ENCODE results near the gene PRKAR2B. TPM values are rescaled to one million over a fixed set of nuclear protein-coding genes. Genes with fewer than 3 reads are reported as not detected.

PRKAR2B gene
- total and polyA plus RNA-seq, 2 donors (not counting 1 experiment from before 2014, with no cell fraction given): 6.5 to 14.7 TPM

- no peaks in the 10 kb centered on the region for H3K9me3 ChIP-seq (ENCODE audit: control insufficient read depth, insufficient read depth, low read depth, low read length)
- no peak for DNase-seq (ENCODE audit: low read depth in 2 of 2)
- H3K36me3 ChIP-seq (ENCODE audit: control insufficient read depth, insufficient read depth, low read length): no peaks in the 10 kb centered on the region
- H3K4me3 ChIP-seq (replicated peaks in 1 of 4; ENCODE audit: control extremely low read depth in 1 of 4, insufficient read depth in 1 of 4, low read depth in 3 of 4, low read length in 4 of 4): no peak overlapping the region
- H4K20me1 ChIP-seq (ENCODE audit: control insufficient read depth, extremely low read depth, insufficient read depth, low read length): no peaks in the 10 kb centered on the region
- no peaks in the 10 kb centered on the region for H3K27me3 ChIP-seq (ENCODE audit: control insufficient read depth, insufficient read depth, low read length)
- H3K9ac ChIP-seq (ENCODE audit: insufficient read depth, low read length): no peak overlapping the region
- no peak overlapping the region for H3K4me2 ChIP-seq (ENCODE audit: extremely low read depth, insufficient read depth, low read length)
- H3K79me2 ChIP-seq (ENCODE audit: control insufficient read depth, insufficient read depth, low read length): no peaks in the 10 kb centered on the region
- H3K27ac ChIP-seq (ENCODE audit: insufficient read depth, low read length): no peak overlapping the region
- no peak overlapping the region for H2AFZ ChIP-seq (ENCODE audit: low read length)
- no peaks in the 10 kb centered on the region for H3K4me1 ChIP-seq (ENCODE audit: control insufficient read depth, extremely low read depth, insufficient read depth, low read length)
- TF ChIP-seq EZH2 (IDR thresholded peaks at IDR 0.05; ENCODE audit: low read length, missing control alignments) (no peak), CTCF (conservative IDR thresholded peaks at IDR 0.05 in 1 of 2, IDR thresholded peaks at IDR 0.05 in 1 of 2; ENCODE audit: low read depth in 1 of 2, low read length in 2 of 2) (no peak)
Measured at GRCh38 chr7:107207459-107207858, 163.0 kb downstream of the PRKAR2B start.

DNA sequence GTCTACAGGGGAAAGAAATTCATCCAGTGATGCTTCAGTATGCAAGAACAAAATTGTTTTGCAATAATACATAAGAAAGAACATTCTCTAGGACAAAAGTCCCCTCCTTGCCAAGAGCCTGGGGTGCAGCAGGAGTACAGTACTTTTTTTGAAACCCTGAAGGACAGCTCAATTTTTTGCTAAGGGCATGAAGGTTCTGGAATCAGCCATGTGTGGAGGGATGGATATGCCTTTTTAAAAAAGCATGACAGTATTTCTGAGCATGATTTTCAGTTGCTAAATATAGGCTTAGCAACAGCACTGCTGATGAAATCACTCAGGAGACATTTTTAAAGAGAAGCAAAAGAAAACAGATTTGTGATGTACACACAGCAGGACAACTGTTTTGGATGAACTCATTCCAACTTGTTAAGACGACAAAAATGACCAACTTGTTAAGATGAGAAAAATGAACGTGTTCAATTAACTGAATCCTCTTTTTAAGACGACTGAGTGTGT lies 163.6 kb downstream of the PRKAR2B start:
- TF ChIP-seq EZH2 (IDR thresholded peaks at IDR 0.05; ENCODE audit: low read length, missing control alignments) (no peak), CTCF (conservative IDR thresholded peaks at IDR 0.05 in 1 of 2, IDR thresholded peaks at IDR 0.05 in 1 of 2; ENCODE audit: low read depth in 1 of 2, low read length in 2 of 2) (no peak)
- H3K36me3 ChIP-seq (ENCODE audit: control insufficient read depth, insufficient read depth, low read length): no peaks in the 10 kb centered on the region
- peak in 1 of 2 donors; percentile 23 for DNase-seq (ENCODE audit: low read depth in 2 of 2)
- no peak overlapping the region for H3K27ac ChIP-seq (ENCODE audit: insufficient read depth, low read length)
- H3K79me2 ChIP-seq (ENCODE audit: control insufficient read depth, insufficient read depth, low read length): no peaks in the 10 kb centered on the region
- no peak overlapping the region for H2AFZ ChIP-seq (ENCODE audit: low read length)
- no peaks in the 10 kb centered on the region for H3K9me3 ChIP-seq (ENCODE audit: control insufficient read depth, insufficient read depth, low read depth, low read length)
- no peaks in the 10 kb centered on the region for H3K27me3 ChIP-seq (ENCODE audit: control insufficient read depth, insufficient read depth, low read length)
- H3K4me2 ChIP-seq (ENCODE audit: extremely low read depth, insufficient read depth, low read length): no peak overlapping the region
- H4K20me1 ChIP-seq (ENCODE audit: control insufficient read depth, extremely low read depth, insufficient read depth, low read length): no peaks in the 10 kb centered on the region
- H3K4me1 ChIP-seq (ENCODE audit: control insufficient read depth, extremely low read depth, insufficient read depth, low read length): no peaks in the 10 kb centered on the region
- H3K9ac ChIP-seq (ENCODE audit: insufficient read depth, low read length): no peak overlapping the region
- no peak overlapping the region for H3K4me3 ChIP-seq (replicated peaks in 1 of 4; ENCODE audit: control extremely low read depth in 1 of 4, insufficient read depth in 1 of 4, low read depth in 3 of 4, low read length in 4 of 4)

DNA sequence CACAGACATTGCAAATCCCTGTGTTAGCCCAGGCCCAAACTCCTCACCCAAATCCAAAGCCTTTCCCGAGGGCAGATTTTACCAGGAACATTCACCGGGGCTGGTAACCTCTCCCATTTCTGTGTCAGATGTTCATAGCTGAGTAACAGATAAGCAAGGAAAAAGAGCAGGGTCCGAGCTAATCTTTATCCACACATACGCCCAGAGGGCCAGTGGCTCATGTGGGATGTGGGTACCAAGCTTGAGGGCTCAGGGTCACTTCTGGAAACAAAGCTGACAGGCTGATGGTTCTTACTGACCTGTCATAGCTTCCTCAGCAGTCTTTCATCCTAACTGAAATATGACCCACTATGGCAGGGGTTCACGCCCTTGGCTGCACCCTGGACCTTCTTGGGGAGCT lies 164.1 kb downstream of the PRKAR2B start:
- no peak overlapping the region for H3K9ac ChIP-seq (ENCODE audit: insufficient read depth, low read length)
- H3K27ac ChIP-seq (ENCODE audit: insufficient read depth, low read length): no peak overlapping the region
- no peak overlapping the region for H3K4me3 ChIP-seq (replicated peaks in 1 of 4; ENCODE audit: control extremely low read depth in 1 of 4, insufficient read depth in 1 of 4, low read depth in 3 of 4, low read length in 4 of 4)
- no peaks in the 10 kb centered on the region for H3K36me3 ChIP-seq (ENCODE audit: control insufficient read depth, insufficient read depth, low read length)
- H3K4me2 ChIP-seq (ENCODE audit: extremely low read depth, insufficient read depth, low read length): no peak overlapping the region
- no peak for DNase-seq (ENCODE audit: low read depth in 2 of 2)
- H3K79me2 ChIP-seq (ENCODE audit: control insufficient read depth, insufficient read depth, low read length): no peaks in the 10 kb centered on the region
- no peaks in the 10 kb centered on the region for H3K9me3 ChIP-seq (ENCODE audit: control insufficient read depth, insufficient read depth, low read depth, low read length)
- TF ChIP-seq EZH2 (IDR thresholded peaks at IDR 0.05; ENCODE audit: low read length, missing control alignments) (no peak), CTCF (conservative IDR thresholded peaks at IDR 0.05 in 1 of 2, IDR thresholded peaks at IDR 0.05 in 1 of 2; ENCODE audit: low read depth in 1 of 2, low read length in 2 of 2) (no peak)
- no peaks in the 10 kb centered on the region for H3K4me1 ChIP-seq (ENCODE audit: control insufficient read depth, extremely low read depth, insufficient read depth, low read length)
- no peak overlapping the region for H2AFZ ChIP-seq (ENCODE audit: low read length)
- no peaks in the 10 kb centered on the region for H3K27me3 ChIP-seq (ENCODE audit: control insufficient read depth, insufficient read depth, low read length)
- H4K20me1 ChIP-seq (ENCODE audit: control insufficient read depth, extremely low read depth, insufficient read depth, low read length): no peaks in the 10 kb centered on the region
